ENCODE data around the gene HHAT.
A peak's percentile ranks its signal among the peaks of the same experiment; 100 is the strongest.

Gene HHAT

DNA sequence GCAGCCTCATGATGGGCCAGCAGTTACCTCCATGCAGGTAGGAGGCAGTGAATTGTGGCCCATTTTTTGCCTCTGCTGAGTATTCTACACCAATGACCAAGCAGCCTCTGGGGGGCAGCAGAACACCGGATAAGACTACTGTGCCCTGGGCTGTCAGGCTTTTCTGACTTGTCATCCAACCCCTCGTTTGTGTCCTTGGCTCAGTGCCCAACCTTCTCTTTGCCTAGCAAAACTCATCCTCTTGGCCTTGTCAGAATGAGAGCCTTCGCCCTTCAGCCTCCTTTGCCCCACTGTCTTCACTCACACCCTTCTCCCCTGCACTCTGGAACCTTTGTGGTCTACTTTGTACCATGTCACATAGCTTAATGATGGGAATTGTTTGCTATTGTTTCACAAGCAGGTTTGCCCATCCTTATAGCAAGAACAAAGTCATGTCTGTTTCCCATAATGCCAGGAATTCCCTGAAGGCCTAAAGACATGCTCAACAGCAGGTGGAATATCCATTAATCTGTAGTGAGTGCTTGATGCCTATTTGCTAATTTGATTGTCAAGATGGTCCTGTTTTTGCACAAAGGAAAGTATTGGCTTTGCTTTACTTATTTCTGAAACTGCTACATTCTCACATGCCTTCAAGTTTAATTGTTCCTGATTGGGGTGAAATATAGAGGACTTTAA lies 255.9 kb downstream of the HHAT start:
- TF ChIP-seq, protein P1, sequence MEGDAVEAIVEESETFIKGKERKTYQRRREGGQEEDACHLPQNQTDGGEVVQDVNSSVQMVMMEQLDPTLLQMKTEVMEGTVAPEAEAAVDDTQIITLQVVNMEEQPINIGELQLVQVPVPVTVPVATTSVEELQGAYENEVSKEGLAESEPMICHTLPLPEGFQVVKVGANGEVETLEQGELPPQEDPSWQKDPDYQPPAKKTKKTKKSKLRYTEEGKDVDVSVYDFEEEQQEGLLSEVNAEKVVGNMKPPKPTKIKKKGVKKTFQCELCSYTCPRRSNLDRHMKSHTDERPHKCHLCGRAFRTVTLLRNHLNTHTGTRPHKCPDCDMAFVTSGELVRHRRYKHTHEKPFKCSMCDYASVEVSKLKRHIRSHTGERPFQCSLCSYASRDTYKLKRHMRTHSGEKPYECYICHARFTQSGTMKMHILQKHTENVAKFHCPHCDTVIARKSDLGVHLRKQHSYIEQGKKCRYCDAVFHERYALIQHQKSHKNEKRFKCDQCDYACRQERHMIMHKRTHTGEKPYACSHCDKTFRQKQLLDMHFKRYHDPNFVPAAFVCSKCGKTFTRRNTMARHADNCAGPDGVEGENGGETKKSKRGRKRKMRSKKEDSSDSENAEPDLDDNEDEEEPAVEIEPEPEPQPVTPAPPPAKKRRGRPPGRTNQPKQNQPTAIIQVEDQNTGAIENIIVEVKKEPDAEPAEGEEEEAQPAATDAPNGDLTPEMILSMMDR (IDR thresholded peaks at IDR 0.05; ENCODE audit: low read depth, low read length) = peak; percentile 82

DNA sequence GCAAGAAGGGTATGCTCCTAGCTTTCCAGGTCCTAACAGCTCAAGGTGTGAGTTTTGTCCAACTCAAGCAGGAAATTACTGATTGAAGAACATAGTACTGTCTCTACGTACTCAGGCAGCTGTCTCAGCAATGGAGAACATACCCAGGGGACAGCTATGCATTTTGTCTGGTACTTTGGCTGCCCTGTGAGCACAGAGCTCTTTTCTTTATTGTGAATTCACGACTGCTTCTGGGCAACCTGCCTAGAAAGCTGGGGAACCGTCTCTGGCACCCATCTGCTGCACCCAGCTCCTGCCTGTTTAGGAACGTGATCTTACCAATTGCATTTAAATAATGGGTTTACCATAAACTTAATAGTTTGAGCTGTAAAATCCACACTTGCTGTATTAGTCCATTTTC lies 258.1 kb downstream of the HHAT start:
- DNase-seq (ENCODE audit: extremely low read depth, low read depth) = no peak
- TF ChIP-seq, protein P1 (IDR thresholded peaks at IDR 0.05; ENCODE audit: low read depth, low read length) = no peak

More for the DNA sequence above, 255.9 kb downstream of the HHAT start:
- DNase-seq (ENCODE audit: extremely low read depth, low read depth) = peak; percentile 38

DNA sequence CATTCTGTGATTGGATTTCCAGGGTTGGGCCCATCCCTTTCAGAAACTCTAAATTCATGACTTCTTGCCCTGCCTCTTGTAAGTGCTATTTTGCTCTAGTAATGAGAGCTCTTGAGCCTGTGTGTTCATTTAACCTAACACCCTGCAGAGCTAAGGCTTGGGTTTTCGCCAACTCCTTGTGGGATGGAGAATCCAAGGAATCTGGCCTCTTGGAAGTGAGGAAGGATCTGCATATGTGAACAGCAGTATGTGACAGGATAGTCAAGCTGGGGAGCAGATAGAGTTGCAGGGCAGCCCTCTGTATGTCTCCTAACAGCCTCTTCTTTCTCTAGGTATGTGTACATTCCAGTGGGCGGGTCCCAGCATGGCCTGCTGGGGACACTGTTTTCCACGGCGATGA lies 258.9 kb downstream of the HHAT start:
- DNase-seq (ENCODE audit: extremely low read depth, low read depth) = no peak
- TF ChIP-seq, protein P1 (IDR thresholded peaks at IDR 0.05; ENCODE audit: low read depth, low read length) = no peak

DNA sequence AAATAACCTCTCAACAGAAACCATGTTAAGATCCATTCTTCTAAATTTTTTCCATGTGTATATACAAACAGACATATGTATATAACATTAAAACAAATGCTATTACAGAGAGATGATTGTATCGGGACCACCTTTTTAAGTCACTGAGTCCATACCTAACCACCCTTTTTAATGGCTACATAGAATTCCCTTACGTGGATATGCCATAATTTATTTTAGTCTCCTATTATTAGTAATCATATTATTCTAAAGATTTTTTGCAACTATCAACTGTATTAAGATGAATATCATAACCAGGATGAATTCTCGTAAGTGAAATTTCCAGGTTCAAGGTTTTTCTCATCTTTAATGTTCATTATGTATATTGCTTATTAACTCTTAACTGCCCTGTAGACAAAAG lies 259.7 kb downstream of the HHAT start:
- TF ChIP-seq, protein P1 (IDR thresholded peaks at IDR 0.05; ENCODE audit: low read depth, low read length) = no peak
- DNase-seq (ENCODE audit: extremely low read depth, low read depth) = no peak

DNA sequence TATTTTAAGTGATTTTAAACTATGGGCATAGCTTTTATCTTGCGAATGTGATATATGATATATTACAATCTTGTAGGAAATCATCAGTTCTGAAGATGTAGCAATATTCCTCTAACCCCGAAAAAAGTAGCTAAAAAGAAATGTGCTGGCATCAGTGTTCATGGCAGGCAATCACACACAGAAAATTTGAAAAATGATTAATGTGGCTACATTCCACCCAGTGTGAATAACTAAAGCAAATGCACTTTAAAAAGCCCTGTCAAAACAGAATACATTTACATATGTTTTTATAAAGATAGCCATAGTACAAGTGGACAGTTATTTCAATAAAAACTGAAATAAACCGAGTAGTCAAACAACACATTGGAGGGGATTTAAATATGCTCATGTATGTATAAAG lies 260.2 kb downstream of the HHAT start:
- TF ChIP-seq, protein P1 (IDR thresholded peaks at IDR 0.05; ENCODE audit: low read depth, low read length) = no peak

DNA sequence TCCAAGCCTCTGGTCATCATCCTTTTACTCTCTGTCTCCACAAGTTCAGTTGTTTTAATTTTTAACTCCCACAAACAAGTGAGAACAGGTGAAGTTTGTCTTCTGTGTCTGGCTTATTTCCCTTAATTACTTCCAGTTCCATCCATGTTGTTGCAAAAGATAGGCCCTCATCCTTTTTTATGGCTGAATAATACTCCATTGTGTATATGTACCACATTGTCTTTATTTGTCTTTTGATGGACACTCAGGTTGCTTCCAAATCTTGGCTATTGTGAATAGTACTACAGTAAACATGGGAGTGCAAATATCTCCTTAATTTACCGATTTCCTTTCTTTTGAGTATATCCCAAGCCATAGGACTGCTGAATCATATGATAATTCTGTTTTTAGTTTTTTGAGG lies 262.5 kb downstream of the HHAT start:
- no peak for DNase-seq (ENCODE audit: extremely low read depth, low read depth)
- TF ChIP-seq, protein P1 (IDR thresholded peaks at IDR 0.05; ENCODE audit: low read depth, low read length) = no peak

More for the DNA sequence above, 260.2 kb downstream of the HHAT start:
- DNase-seq (ENCODE audit: extremely low read depth, low read depth) = no peak

DNA sequence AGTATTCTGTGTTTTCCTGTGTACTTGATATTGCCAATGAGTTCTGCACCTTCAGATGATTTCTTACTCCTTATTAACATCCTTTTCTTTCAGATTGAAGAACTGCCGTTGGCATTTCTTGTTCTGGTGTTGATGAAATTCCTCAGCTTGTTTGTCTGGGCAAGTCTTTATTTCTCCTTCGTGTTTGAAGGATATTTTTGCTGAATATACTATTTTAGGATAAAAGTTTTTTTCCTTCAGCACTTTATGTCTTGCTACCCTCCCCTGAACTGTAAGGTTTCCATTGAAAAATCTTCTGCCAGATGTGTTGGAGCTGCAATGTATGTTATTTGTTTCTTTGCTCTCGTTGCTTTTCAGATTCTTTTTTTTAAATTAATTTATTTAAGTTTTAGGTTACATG lies 265.9 kb downstream of the HHAT start:
- TF ChIP-seq, protein P1 (IDR thresholded peaks at IDR 0.05; ENCODE audit: low read depth, low read length) = no peak
- no peak for DNase-seq (ENCODE audit: extremely low read depth, low read depth)

Measured in AG09319 (cell line).